GM12878 (cell line): ENCODE results near the gene NOB1. TPM values are rescaled to one million over a fixed set of nuclear protein-coding genes. Genes with fewer than 3 reads are reported as not detected.

ENCODE experiments used
- ATAC-seq: fragments of 200-7000 bp; cut with Tn5 transposase; 3 replicates; pipeline ENCODE4 v1.9.1; 2020; ENCODE audit warnings: mild to moderate bottlenecking, moderate library complexity
- BruUV-seq: library from RNA; stranded (reverse); fragments of 400-500 nt; replicated peaks from 2 replicates; lab custom pipeline; 2021; lab: Mats Ljungman, UMichigan
- CTCF ChIA-PET: fragments of 300-600 bp; sonication (Branson Sonifier 250); formaldehyde crosslinking; extraction: SDS; loops from one replicate; lab custom pipeline; 2021; ENCODE audit warnings: inconsistent platforms; lab: Yijun Ruan, JAX
- POLR2A ChIA-PET: fragments of 350-600 bp; formaldehyde crosslinking; extraction: SDS; loops from one replicate; lab custom pipeline; 2021; ENCODE audit warnings: inconsistent platforms; lab: Charles Lee
- RAD21 ChIA-PET: fragments of 300-600 bp; sonication (Branson Sonifier 250); formaldehyde crosslinking; loops from one replicate; lab custom pipeline; 2023; ENCODE audit warnings: antibody characterized with exemption; ENCODE audit not compliant: unreplicated experiment; lab: Charles Lee
- SMC1A ChIA-PET: fragments of 300-600 bp; sonication (Branson Sonifier 250); formaldehyde crosslinking; loops from one replicate; lab custom pipeline; 2023; ENCODE audit not compliant: unreplicated experiment, uncharacterized antibody; lab: Charles Lee
- DNase-seq: peaks from one replicate; pipeline ENCODE4 v3.0.0-alpha.2; 2011; ENCODE audit warnings: low read depth, low spot score
- FAIRE-seq: peaks from 3 replicates; lab custom pipeline; 2011; peaks lifted over from hg19 to GRCh38; lab: Jason Lieb, UNC
- H2AFZ ChIP-seq: 2 replicates; pipeline ENCODE4 v1.6.0; 2011; ENCODE audit warnings: low read depth, low read length, control low read depth; ENCODE audit not compliant: control insufficient read depth
- H3K27ac ChIP-seq: 2 replicates; pipeline ENCODE4 v1.5.1; 2011; ENCODE audit warnings: control low read depth; ENCODE audit not compliant: control insufficient read depth, insufficient read depth
- H3K27me3 ChIP-seq, 2 experiments: replicated peaks in 1 of 2; 2 replicates each; pipeline versions ENCODE4 v1.6.0 to v1.6.1; 2011; ENCODE audit warnings: low read length in 1 of 2; ENCODE audit not compliant: control insufficient read depth in 2 of 2, insufficient read depth in 2 of 2
- H3K36me3 ChIP-seq, 2 experiments: 2 replicates each; pipeline ENCODE4 v1.5.1; 2011; ENCODE audit warnings: low read length in 1 of 2; ENCODE audit not compliant: control insufficient read depth in 2 of 2, insufficient read depth in 2 of 2
- H3K4me1 ChIP-seq: 2 replicates; pipeline ENCODE4 v1.6.1; 2011; ENCODE audit warnings: mild to moderate bottlenecking, low read length, moderate library complexity, mixed read lengths; ENCODE audit not compliant: control insufficient read depth, insufficient read depth
- H3K4me2 ChIP-seq: 2 replicates; pipeline ENCODE4 v1.6.0; 2011; ENCODE audit warnings: control low read depth; ENCODE audit not compliant: control insufficient read depth, insufficient read depth
- H3K4me3 ChIP-seq: fragments of 200-600 bp; sonication (generic); 2 replicates; pipeline ENCODE4 v1.5.1; 2016
- H3K79me2 ChIP-seq: 2 replicates; pipeline ENCODE4 v1.6.0; 2011; ENCODE audit warnings: low read length; ENCODE audit not compliant: control insufficient read depth, insufficient read depth
- H3K9ac ChIP-seq: 2 replicates; pipeline ENCODE4 v1.8.0; 2011; ENCODE audit warnings: low read length, control low read depth, mixed read lengths; ENCODE audit not compliant: control insufficient read depth, insufficient read depth
- H3K9me3 ChIP-seq: replicated peaks from 3 replicates; pipeline ENCODE4 v1.5.1; 2011; ENCODE audit warnings: mild to moderate bottlenecking, low read length; ENCODE audit not compliant: control insufficient read depth, insufficient read depth
- H4K20me1 ChIP-seq: 2 replicates; pipeline ENCODE4 v1.6.0; 2011; ENCODE audit not compliant: control insufficient read depth, insufficient read depth
- CEBPB ChIP-seq, 2 experiments: fragments of 150-350 bp in 1 of 2; IDR thresholded peaks; 2 replicates each; pipeline ENCODE4 v1.6.1; 2012 to 2014; ENCODE audit warnings: low read depth in 2 of 2, low read length in 2 of 2, borderline replicate concordance in 1 of 2, inconsistent platforms in 1 of 2
- CREM ChIP-seq: IDR thresholded peaks from 2 replicates; pipeline ENCODE4 v1.6.1; 2014; ENCODE audit warnings: antibody characterized with exemption, low read depth
- FOXK2 ChIP-seq: fragments of 450-650 bp; IDR thresholded peaks from 2 replicates; pipeline ENCODE4 v1.6.1; 2017; ENCODE audit warnings: mild to moderate bottlenecking, moderate library complexity
- HCFC1 ChIP-seq: fragments of 150-350 bp; IDR thresholded peaks from 2 replicates; pipeline ENCODE4 v1.6.1; 2014; ENCODE audit warnings: low read length
- HDAC2 ChIP-seq: fragments of 200-600 bp; sonication (generic); IDR thresholded peaks from 2 replicates; pipeline ENCODE4 v1.6.1; 2017
- HDGF ChIP-seq: fragments of 450-650 bp; IDR thresholded peaks from 2 replicates; pipeline ENCODE4 v1.6.1; 2016; ENCODE audit warnings: antibody characterized with exemption
- IKZF2 ChIP-seq, 2 experiments: fragments of 450-650 bp; IDR thresholded peaks; 2 replicates each; pipeline ENCODE4 v1.6.1; 2017; ENCODE audit warnings: mild to moderate bottlenecking in 2 of 2, moderate library complexity in 2 of 2
- NR2C1 ChIP-seq: fragments of 450-650 bp; IDR thresholded peaks from 2 replicates; pipeline ENCODE4 v1.6.1; 2017; ENCODE audit warnings: antibody characterized with exemption, mild to moderate bottlenecking, moderate library complexity
- NR2C2 ChIP-seq: IDR thresholded peaks from 2 replicates; pipeline ENCODE4 v1.6.1; 2011; ENCODE audit warnings: borderline replicate concordance, low read depth; ENCODE audit not compliant: control insufficient read depth, insufficient read length
- SIX5 ChIP-seq: IDR thresholded peaks from 2 replicates; pipeline ENCODE4 v1.6.1; 2011; ENCODE audit warnings: mild to moderate bottlenecking, low read depth, low read length, moderate library complexity; ENCODE audit not compliant: severe bottlenecking
- WGBS: methylation state at CpG from one replicate; pipeline ENCODE4 v1.1.6; 2016; ENCODE audit warnings: low lambda C conversion rate; ENCODE audit not compliant: insufficient replicate concordance, insufficient coverage; ENCODE audit errors: missing lambda C conversion rate; 5-methylcytosine and 5-hydroxymethylcytosine counted together
- in situ Hi-C: fragments of 300-500 bp; cut with MboI; formaldehyde crosslinking; loops from 9 replicates; pipeline ENCODE4 v1.14.3; 2018; ENCODE audit warnings: mixed read lengths
- intact Hi-C: fragments of 100-400 bp; cut with micrococcal nuclease; formaldehyde crosslinking; loops from one replicate; pipeline ENCODE4 v1.14.2; 2022; ENCODE audit not compliant: unreplicated experiment
- polyA plus RNA-seq, 11 experiments: library from polyadenylated mRNA; depleted of rRNA in 4 of 11; unstranded in 6 of 11; stranded (reverse) in 5 of 11; fragments of >200 nt; fragmentation: Nextera tagmentation in 4 of 11; fragmentation: Illumina TruSeq in 1 of 11; extraction: Ambion mirVana in 4 of 11; extraction: Trizol in 1 of 11; gene quantifications; 1 replicate in 1 of 11; 2 replicates in 10 of 11; pipeline versions ENCODE4 v1.2.1 to v1.2.3, GENCODE V29; 2011 to 2016; ENCODE audit warnings: inconsistent platforms in 2 of 11, missing spikeins in 2 of 11, low read depth in 1 of 11
- total RNA-seq, 4 experiments: library from RNA; depleted of rRNA in 3 of 4; stranded (reverse); fragments of >200 nt in 3 of 4; fragmentation: Illumina TruSeq in 1 of 4; extraction: Trizol in 1 of 4; gene quantifications; 2 replicates each; pipeline versions ENCODE4 v1.2.1 to v1.2.3, GENCODE V29; 2013 to 2021
- TF ChIP-seq, protein P1 (sequence below): fragments of 450-650 bp; IDR thresholded peaks from 2 replicates; pipeline ENCODE4 v1.6.1; 2017; ENCODE audit warnings: mild to moderate bottlenecking, moderate library complexity
- TF ChIP-seq, protein P2 (sequence below): fragments of 450-650 bp; formaldehyde crosslinking; IDR thresholded peaks from 2 replicates; pipeline ENCODE4 v1.4.0; 2022; ENCODE audit warnings: mild to moderate bottlenecking, moderate library complexity
- TF ChIP-seq, protein P3 (sequence below): fragments of 450-650 bp; IDR thresholded peaks from 2 replicates; pipeline ENCODE4 v1.6.1; 2017; ENCODE audit warnings: mild to moderate bottlenecking, moderate library complexity

Gene NOB1
- total and polyA plus RNA-seq, 10 of the 15 experiments (the other 5 are each of a cell fraction or from before 2014, with no cell fraction given) = 31.1 to 117 (median 78.0) TPM

DNA sequence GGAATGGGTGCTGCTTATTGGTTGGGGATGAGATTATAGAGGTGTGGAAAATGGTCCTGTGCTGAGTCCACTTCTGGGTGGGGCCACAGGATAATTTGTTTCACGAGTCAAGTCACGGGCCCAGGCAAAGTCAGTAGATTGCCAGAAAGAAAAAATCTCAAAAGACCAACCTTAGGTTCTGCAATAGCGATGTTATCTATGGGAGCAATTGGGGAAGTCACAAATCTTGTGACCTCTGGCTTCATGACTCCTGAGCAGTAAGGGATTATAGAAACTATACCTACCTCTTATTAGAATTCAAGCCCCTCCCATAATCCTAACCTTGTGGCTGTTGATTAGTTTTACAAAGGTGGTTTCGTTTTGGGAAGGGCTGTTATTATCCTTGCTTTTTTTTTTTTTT is 38.8 kb upstream of the NOB1 start:
- SMC1A ChIA-PET = interaction anchor here (0.7 to 4.3 kb wide), 3 partner anchors 31 to 139 kb away, joined by 3 to 46 read pairs (median 3); no protein-coding TSS in a partner anchor
- no peak overlapping the region for H3K4me3 ChIP-seq
- in situ Hi-C loops (no loop called here), intact Hi-C loops (no loop called here)
- WGBS = 100% methylated on average over 4 of the region's 4 CpGs
- no peaks in the 10 kb centered on the region for H3K27me3 ChIP-seq
- H4K20me1 ChIP-seq = no peaks in the 10 kb centered on the region; the same call in 1 of the 2 replicates
- no peak overlapping the region for H2AFZ ChIP-seq
- DNase-seq (no peak), FAIRE-seq (no peak), ATAC-seq (no peak)
- H3K9me3 ChIP-seq = no peaks in the 10 kb centered on the region
- no peaks in the 10 kb centered on the region for H3K79me2 ChIP-seq
- no peak overlapping the region for H3K9ac ChIP-seq
- H3K4me1 ChIP-seq = no peaks in the 10 kb centered on the region
- RAD21 ChIA-PET = interaction anchor here (4.6 kb wide), 1 partner anchor 136 kb away, joined by 40 read pairs; no protein-coding TSS in a partner anchor
- H3K27ac ChIP-seq = no peak overlapping the region
- POLR2A ChIA-PET = interaction anchor here (1.1 kb wide), 1 partner anchor 137 kb away, joined by 4 read pairs; no protein-coding TSS in a partner anchor
- BruUV-seq = no TSS peak
- CTCF ChIA-PET = interaction anchor here (0.7 to 7.7 kb wide), 4 partner anchors 13 to 140 kb away, joined by 3 to 114 read pairs (median 6); no protein-coding TSS in a partner anchor
- no peak overlapping the region for H3K4me2 ChIP-seq
- peaks cover 2 to 6% of the 10 kb centered on the region in 2 experiments; a peak in 3 of 4 replicates for H3K36me3 ChIP-seq
- TF ChIP-seq, protein P1, sequence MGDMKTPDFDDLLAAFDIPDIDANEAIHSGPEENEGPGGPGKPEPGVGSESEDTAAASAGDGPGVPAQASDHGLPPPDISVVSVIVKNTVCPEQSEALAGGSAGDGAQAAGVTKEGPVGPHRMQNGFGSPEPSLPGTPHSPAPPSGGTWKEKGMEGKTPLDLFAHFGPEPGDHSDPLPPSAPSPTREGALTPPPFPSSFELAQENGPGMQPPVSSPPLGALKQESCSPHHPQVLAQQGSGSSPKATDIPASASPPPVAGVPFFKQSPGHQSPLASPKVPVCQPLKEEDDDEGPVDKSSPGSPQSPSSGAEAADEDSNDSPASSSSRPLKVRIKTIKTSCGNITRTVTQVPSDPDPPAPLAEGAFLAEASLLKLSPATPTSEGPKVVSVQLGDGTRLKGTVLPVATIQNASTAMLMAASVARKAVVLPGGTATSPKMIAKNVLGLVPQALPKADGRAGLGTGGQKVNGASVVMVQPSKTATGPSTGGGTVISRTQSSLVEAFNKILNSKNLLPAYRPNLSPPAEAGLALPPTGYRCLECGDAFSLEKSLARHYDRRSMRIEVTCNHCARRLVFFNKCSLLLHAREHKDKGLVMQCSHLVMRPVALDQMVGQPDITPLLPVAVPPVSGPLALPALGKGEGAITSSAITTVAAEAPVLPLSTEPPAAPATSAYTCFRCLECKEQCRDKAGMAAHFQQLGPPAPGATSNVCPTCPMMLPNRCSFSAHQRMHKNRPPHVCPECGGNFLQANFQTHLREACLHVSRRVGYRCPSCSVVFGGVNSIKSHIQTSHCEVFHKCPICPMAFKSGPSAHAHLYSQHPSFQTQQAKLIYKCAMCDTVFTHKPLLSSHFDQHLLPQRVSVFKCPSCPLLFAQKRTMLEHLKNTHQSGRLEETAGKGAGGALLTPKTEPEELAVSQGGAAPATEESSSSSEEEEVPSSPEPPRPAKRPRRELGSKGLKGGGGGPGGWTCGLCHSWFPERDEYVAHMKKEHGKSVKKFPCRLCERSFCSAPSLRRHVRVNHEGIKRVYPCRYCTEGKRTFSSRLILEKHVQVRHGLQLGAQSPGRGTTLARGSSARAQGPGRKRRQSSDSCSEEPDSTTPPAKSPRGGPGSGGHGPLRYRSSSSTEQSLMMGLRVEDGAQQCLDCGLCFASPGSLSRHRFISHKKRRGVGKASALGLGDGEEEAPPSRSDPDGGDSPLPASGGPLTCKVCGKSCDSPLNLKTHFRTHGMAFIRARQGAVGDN = no peak
- TF ChIP-seq FOXK2 (no peak), NR2C1 (no peak), NR2C2 (no peak), CEBPB (IDR thresholded peaks at IDR 0.05; ENCODE audit: borderline replicate concordance in 1 of 2, low read depth in 2 of 2, low read length in 2 of 2) (no peak), SIX5 (no peak), HCFC1 (no peak), CREM (no peak), HDAC2 (no peak), IKZF2 (IDR thresholded peaks at IDR 0.05) (no peak), HDGF (no peak)
- TF ChIP-seq, protein P2, sequence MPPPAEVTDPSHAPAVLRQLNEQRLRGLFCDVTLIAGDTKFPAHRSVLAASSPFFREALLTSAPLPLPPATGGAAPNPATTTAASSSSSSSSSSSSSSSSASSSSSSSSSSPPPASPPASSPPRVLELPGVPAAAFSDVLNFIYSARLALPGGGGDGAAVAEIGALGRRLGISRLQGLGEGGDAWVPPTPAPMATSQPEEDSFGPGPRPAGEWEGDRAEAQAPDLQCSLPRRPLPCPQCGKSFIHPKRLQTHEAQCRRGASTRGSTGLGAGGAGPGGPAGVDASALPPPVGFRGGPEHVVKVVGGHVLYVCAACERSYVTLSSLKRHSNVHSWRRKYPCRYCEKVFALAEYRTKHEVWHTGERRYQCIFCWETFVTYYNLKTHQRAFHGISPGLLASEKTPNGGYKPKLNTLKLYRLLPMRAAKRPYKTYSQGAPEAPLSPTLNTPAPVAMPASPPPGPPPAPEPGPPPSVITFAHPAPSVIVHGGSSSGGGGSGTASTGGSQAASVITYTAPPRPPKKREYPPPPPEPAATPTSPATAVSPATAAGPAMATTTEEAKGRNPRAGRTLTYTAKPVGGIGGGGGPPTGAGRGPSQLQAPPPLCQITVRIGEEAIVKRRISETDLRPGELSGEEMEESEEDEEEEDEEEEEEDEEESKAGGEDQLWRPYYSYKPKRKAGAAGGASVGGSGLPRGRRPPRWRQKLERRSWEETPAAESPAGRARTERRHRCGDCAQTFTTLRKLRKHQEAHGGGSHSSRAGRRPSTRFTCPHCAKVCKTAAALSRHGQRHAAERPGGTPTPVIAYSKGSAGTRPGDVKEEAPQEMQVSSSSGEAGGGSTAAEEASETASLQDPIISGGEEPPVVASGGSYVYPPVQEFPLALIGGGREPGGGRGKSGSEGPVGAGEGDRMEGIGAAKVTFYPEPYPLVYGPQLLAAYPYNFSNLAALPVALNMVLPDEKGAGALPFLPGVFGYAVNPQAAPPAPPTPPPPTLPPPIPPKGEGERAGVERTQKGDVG = no peak
- TF ChIP-seq, protein P3, sequence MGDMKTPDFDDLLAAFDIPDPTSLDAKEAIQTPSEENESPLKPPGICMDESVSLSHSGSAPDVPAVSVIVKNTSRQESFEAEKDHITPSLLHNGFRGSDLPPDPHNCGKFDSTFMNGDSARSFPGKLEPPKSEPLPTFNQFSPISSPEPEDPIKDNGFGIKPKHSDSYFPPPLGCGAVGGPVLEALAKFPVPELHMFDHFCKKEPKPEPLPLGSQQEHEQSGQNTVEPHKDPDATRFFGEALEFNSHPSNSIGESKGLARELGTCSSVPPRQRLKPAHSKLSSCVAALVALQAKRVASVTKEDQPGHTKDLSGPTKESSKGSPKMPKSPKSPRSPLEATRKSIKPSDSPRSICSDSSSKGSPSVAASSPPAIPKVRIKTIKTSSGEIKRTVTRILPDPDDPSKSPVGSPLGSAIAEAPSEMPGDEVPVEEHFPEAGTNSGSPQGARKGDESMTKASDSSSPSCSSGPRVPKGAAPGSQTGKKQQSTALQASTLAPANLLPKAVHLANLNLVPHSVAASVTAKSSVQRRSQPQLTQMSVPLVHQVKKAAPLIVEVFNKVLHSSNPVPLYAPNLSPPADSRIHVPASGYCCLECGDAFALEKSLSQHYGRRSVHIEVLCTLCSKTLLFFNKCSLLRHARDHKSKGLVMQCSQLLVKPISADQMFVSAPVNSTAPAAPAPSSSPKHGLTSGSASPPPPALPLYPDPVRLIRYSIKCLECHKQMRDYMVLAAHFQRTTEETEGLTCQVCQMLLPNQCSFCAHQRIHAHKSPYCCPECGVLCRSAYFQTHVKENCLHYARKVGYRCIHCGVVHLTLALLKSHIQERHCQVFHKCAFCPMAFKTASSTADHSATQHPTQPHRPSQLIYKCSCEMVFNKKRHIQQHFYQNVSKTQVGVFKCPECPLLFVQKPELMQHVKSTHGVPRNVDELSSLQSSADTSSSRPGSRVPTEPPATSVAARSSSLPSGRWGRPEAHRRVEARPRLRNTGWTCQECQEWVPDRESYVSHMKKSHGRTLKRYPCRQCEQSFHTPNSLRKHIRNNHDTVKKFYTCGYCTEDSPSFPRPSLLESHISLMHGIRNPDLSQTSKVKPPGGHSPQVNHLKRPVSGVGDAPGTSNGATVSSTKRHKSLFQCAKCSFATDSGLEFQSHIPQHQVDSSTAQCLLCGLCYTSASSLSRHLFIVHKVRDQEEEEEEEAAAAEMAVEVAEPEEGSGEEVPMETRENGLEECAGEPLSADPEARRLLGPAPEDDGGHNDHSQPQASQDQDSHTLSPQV = no peak
